GM10248 (cell line): ENCODE measurements around the gene OR4K14.
"Not testable (repeated sequence)": the region's sequence is repeated elsewhere in the genome, so short reads cannot be mapped to it uniquely, and the experiment has no call there.

Experiments
- CTCF ChIA-PET: fragments of 300-600 bp; sonication (Branson Sonifier 250); formaldehyde crosslinking; extraction: SDS; loops from one replicate; lab custom pipeline; 2021; ENCODE audit warnings: antibody characterized with exemption; lab: Yijun Ruan, JAX
- POLR2A ChIA-PET: fragments of 350-650 bp; sonication (Branson Sonifier 250); formaldehyde crosslinking; extraction: SDS; loops from one replicate; lab custom pipeline; 2020; ENCODE audit warnings: antibody characterized with exemption; lab: Yijun Ruan, JAX
- DNase-seq: peaks from one replicate; pipeline ENCODE4 v3.0.0; 2012; ENCODE audit errors: extremely low spot score
- CTCF ChIP-seq: IDR thresholded peaks from 2 replicates; pipeline ENCODE4 v1.5.1; 2012; ENCODE audit warnings: mild to moderate bottlenecking, low read depth; ENCODE audit errors: extremely low read depth, missing control alignments, control extremely low read depth

OR4K14 gene

DNA sequence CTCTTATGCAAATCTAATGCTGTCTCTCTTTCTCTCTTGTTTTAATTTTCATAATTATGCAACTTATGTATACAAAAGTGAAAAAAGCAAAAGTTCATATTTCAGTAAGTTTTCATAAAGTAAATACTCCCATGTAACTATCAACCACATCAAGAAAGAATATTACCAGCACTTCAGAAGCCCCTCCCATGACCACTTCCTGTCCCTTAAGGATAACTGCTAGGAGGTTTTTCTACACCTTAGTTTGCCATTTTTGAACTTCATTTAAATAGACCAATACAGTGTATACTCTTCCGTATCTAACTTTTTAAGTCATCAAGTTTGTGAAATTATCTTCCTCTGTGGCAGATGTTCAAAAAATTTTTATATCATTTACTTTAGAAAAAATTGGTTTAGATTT, 44.3 kb downstream of the OR4K14 start:
- ChIA-PET CTCF (no interaction called here), POLR2A (no interaction called here)
- no peak for TF ChIP-seq CTCF
- no peak for DNase-seq

DNA sequence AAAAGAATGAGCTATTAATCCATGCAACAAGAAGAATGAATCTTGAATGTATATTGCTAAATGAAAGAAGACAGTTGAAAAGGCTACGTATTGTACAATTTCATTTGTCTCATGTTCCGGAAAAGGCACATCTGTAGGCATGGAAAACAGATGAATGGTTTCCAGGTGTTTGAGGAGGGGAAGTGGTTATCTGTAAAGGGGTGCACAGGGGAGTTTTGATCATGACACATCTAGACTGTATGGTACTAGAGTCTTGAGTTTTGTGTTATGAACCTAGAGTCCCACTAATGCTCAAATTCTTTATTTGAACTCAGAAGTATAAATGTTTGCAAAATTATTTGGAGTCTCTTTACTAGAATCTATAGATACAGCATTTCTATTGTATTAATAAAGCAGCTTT, 49.4 kb downstream of the OR4K14 start:
- DNase-seq, POLR2A ChIA-PET: not testable (repeated sequence)
- CTCF ChIA-PET, result interaction anchor here (1.4 kb wide), 1 partner anchor 54 kb away, joined by 3 read pairs; no protein-coding TSS in a partner anchor
